Neural cell (in vitro differentiated cells): ENCODE measurements around the gene PARP9. TPM values are rescaled to one million over a fixed set of nuclear protein-coding genes. Genes with fewer than 3 reads are reported as not detected.

ENCODE experiments used
- H2AFZ ChIP-seq: fragments of 200-600, 300-800 bp; sonication (generic), shearing (Covaris generic); 2 replicates; pipeline ENCODE4 v1.6.0; 2014; ENCODE audit warnings: low read depth, mild to moderate bottlenecking, antibody characterized with exemption, low read length, moderate library complexity
- H3F3A ChIP-seq: fragments of 200-600 bp; shearing (Covaris generic); 2 replicates; pipeline ENCODE4 v1.6.1; 2016; ENCODE audit warnings: mild to moderate bottlenecking, moderate library complexity, mixed read lengths, antibody characterized with exemption, low read length; ENCODE audit not compliant: insufficient read depth, poor library complexity, severe bottlenecking
- H3K27ac ChIP-seq: fragments of 200-600, 300-800 bp; sonication (generic), shearing (Covaris generic); 2 replicates; pipeline ENCODE4 v1.5.1; 2014; ENCODE audit warnings: mild to moderate bottlenecking, low read length, moderate library complexity
- H3K27me3 ChIP-seq: fragments of 300-800, 200-600 bp; sonication (generic), shearing (Covaris generic); 2 replicates; pipeline ENCODE4 v1.6.0; 2014; ENCODE audit warnings: mild to moderate bottlenecking, low read depth, low read length, moderate library complexity; ENCODE audit not compliant: insufficient read depth
- H3K36me3 ChIP-seq: fragments of 300-800, 200-600 bp; sonication (generic), shearing (Covaris generic); 2 replicates; pipeline ENCODE4 v1.5.1; 2014; ENCODE audit warnings: mild to moderate bottlenecking, antibody characterized with exemption, low read length, moderate library complexity; ENCODE audit not compliant: insufficient read depth
- H3K4me2 ChIP-seq: fragments of 300-800, 200-600 bp; sonication (generic), shearing (Covaris generic); 2 replicates; pipeline ENCODE4 v1.6.0; 2014; ENCODE audit warnings: mild to moderate bottlenecking, low read length
- H3K4me3 ChIP-seq: fragments of 300-800, 200-600 bp; sonication (generic), shearing (Covaris generic); 2 replicates; pipeline ENCODE4 v1.5.1; 2014; ENCODE audit warnings: mild to moderate bottlenecking, low read length, moderate library complexity
- H3K79me2 ChIP-seq: fragments of 200-600 bp; shearing (Covaris generic); replicated peaks from 2 replicates; pipeline ENCODE4 v1.6.0; 2014; ENCODE audit warnings: mild to moderate bottlenecking, low read length, moderate library complexity; ENCODE audit not compliant: insufficient read depth
- H3K9ac ChIP-seq: fragments of 300-800, 200-600 bp; sonication (generic), shearing (Covaris generic); 2 replicates; pipeline ENCODE4 v1.6.1; 2016; ENCODE audit warnings: mild to moderate bottlenecking, low read length, mixed read lengths
- H3K9me2 ChIP-seq: fragments of 200-600 bp; shearing (Covaris generic); 2 replicates; pipeline ENCODE4 v1.6.1; 2016; ENCODE audit warnings: mild to moderate bottlenecking, low read length, mixed read lengths; ENCODE audit not compliant: insufficient read depth
- H3K9me3 ChIP-seq: fragments of 200-600, 300-800 bp; sonication (generic), shearing (Covaris generic); 2 replicates; pipeline ENCODE4 v1.6.1; 2016; ENCODE audit warnings: mild to moderate bottlenecking, mixed run types, low read length, moderate library complexity, mixed read lengths
- H4K20me1 ChIP-seq: fragments of 200-600 bp; shearing (Covaris generic); 2 replicates; pipeline ENCODE4 v1.6.1; 2016; ENCODE audit warnings: mild to moderate bottlenecking, mixed run types; ENCODE audit not compliant: insufficient read depth
- CTCF ChIP-seq: fragments of 450-650 bp; IDR thresholded peaks from 2 replicates; pipeline ENCODE4 v1.5.1; 2014; ENCODE audit warnings: antibody characterized with exemption, mild to moderate bottlenecking, moderate library complexity; ENCODE audit not compliant: poor library complexity, severe bottlenecking
- EP300 ChIP-seq: fragments of 450-650 bp; conservative IDR thresholded peaks from 2 replicates; pipeline ENCODE4 v1.6.1; 2014; ENCODE audit warnings: antibody characterized with exemption, mild to moderate bottlenecking, moderate library complexity; ENCODE audit not compliant: poor library complexity, severe bottlenecking
- EZH2 ChIP-seq: fragments of 200-600, 300-800 bp; shearing (Covaris generic), sonication (generic); IDR thresholded peaks from 2 replicates; pipeline ENCODE4 v1.6.1; 2014; ENCODE audit warnings: antibody characterized with exemption, low read length, borderline replicate concordance, mild to moderate bottlenecking; ENCODE audit not compliant: insufficient read depth, poor library complexity, severe bottlenecking
- MXI1 ChIP-seq: fragments of 450-650 bp; conservative IDR thresholded peaks from 2 replicates; pipeline ENCODE4 v1.6.1; 2014; ENCODE audit warnings: antibody characterized with exemption, mild to moderate bottlenecking; ENCODE audit not compliant: poor library complexity, severe bottlenecking
- POLR2AphosphoS5 ChIP-seq: IDR thresholded peaks from 2 replicates; pipeline ENCODE4 v1.6.1; 2012
- RAD21 ChIP-seq: fragments of 450-650 bp; conservative IDR thresholded peaks from 2 replicates; pipeline ENCODE4 v1.6.1; 2014; ENCODE audit warnings: antibody characterized with exemption, mild to moderate bottlenecking, moderate library complexity
- REST ChIP-seq: IDR thresholded peaks from 2 replicates; pipeline ENCODE4 v1.6.1; 2012; ENCODE audit warnings: borderline replicate concordance
- SMC3 ChIP-seq: fragments of 450-650 bp; conservative IDR thresholded peaks from 2 replicates; pipeline ENCODE4 v1.6.1; 2014; ENCODE audit warnings: antibody characterized with exemption, mild to moderate bottlenecking, moderate library complexity; ENCODE audit not compliant: poor library complexity
- TAF1 ChIP-seq: IDR thresholded peaks from 2 replicates; pipeline ENCODE4 v1.6.1; 2012; ENCODE audit warnings: low read depth
- polyA plus RNA-seq: library from polyadenylated mRNA; depleted of rRNA; stranded (reverse); fragments of >200 nt; gene quantifications from 2 replicates; pipeline ENCODE4 v1.2.3, GENCODE V29; 2014

PARP9 gene
- polyA plus RNA-seq, 1 donor from 2014 or later: not detected

GRCh38 chr3:122519693-122520092 lies 44.4 kb downstream of the PARP9 start:
- H3K27me3 ChIP-seq: no peaks in the 10 kb centered on the region
- H3K9me2 ChIP-seq: no peaks in the 10 kb centered on the region
- no peak overlapping the region for H3K4me2 ChIP-seq
- H3K27ac ChIP-seq: no peak overlapping the region
- H3K9me3 ChIP-seq: no peaks in the 10 kb centered on the region
- H3K9ac ChIP-seq: no peak overlapping the region
- no peaks in the 10 kb centered on the region for H4K20me1 ChIP-seq
- no peaks in the 10 kb centered on the region for H3K79me2 ChIP-seq
- H3K4me3 ChIP-seq: no peak overlapping the region
- no peaks in the 10 kb centered on the region for H3K36me3 ChIP-seq
- no peak for TF ChIP-seq RAD21
- TF ChIP-seq REST: no peak
- no peak for TF ChIP-seq EP300
- TF ChIP-seq TAF1: no peak
- TF ChIP-seq EZH2: no peak
- no peak for TF ChIP-seq MXI1
- TF ChIP-seq POLR2AphosphoS5: no peak
- H2AFZ ChIP-seq: no peak overlapping the region
- no peaks in the 10 kb centered on the region for H3F3A ChIP-seq

- Histone ChIP-seq H3K9me2 (no peaks in the 10 kb centered on the region), H3K9me3 (no peaks in the 10 kb centered on the region), H3K9ac (no peak overlapping the region), H4K20me1 (peaks cover 3% of the 10 kb centered on the region), H3K27ac (no peak overlapping the region), H3K4me2 (no peak overlapping the region), H3K79me2 (peaks cover 19% of the 10 kb centered on the region), H3F3A (peaks cover 5% of the 10 kb centered on the region), H3K27me3 (no peaks in the 10 kb centered on the region), H2AFZ (no peak overlapping the region), H3K36me3 (no peaks in the 10 kb centered on the region), H3K4me3 (no peak overlapping the region)
- TF ChIP-seq RAD21: no peak
- TF ChIP-seq REST: no peak
- TF ChIP-seq MXI1: no peak
- no peak for TF ChIP-seq TAF1
- no peak for TF ChIP-seq EP300
- TF ChIP-seq EZH2: no peak
- no peak for TF ChIP-seq POLR2AphosphoS5
- no peak for TF ChIP-seq CTCF
- TF ChIP-seq SMC3: no peak
Observed at GRCh38 chr3:122516846-122517360, 47.2 kb downstream of the PARP9 start.
